Measurements from ENCODE around the gene TAF8.

DNA sequence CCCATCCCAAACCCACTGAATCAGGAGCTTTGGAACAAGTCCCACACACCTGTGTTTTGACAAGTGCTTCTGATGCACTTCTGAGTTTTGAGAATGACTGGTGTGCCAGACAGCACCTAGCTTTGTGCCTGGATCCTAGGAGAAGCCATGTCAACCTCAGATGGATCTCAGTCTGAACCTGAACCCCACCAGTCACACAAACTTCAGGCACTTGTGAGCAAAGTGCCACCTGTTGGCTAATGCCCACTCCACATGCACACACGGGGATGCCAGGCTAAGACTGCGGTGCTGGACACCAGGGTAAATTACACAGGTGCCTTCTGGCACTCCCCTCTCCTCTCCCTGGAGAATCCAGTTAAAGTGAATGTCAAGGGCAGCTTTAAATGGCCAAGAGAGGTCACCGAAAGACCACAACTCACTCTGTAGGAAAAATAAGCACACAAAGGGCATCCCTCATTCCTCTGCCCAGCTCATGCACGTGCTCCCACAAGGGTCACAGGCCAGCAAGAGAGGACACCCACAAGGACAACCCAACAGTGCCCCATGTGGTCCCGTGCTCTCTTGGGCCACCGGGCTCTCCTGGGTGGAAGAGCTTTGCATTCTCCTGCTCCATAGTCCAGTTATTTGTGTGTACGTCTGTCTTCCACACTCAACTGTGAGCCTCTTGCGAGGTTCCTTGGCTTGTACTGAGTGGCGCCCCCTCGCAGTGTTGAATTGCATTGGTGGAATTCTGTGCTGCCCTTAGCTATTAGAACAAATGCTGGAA is 45.6 kb downstream of the TAF8 start:
- TF ChIP-seq, protein P1, sequence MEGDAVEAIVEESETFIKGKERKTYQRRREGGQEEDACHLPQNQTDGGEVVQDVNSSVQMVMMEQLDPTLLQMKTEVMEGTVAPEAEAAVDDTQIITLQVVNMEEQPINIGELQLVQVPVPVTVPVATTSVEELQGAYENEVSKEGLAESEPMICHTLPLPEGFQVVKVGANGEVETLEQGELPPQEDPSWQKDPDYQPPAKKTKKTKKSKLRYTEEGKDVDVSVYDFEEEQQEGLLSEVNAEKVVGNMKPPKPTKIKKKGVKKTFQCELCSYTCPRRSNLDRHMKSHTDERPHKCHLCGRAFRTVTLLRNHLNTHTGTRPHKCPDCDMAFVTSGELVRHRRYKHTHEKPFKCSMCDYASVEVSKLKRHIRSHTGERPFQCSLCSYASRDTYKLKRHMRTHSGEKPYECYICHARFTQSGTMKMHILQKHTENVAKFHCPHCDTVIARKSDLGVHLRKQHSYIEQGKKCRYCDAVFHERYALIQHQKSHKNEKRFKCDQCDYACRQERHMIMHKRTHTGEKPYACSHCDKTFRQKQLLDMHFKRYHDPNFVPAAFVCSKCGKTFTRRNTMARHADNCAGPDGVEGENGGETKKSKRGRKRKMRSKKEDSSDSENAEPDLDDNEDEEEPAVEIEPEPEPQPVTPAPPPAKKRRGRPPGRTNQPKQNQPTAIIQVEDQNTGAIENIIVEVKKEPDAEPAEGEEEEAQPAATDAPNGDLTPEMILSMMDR (conservative IDR thresholded peaks at IDR 0.05; ENCODE audit: low read depth, low read length): peak; percentile 35; the same call in 1 of the 2 replicates
- TF ChIP-seq EZH2 (IDR thresholded peaks at IDR 0.05; ENCODE audit: low read length, unreplicated experiment): no peak

Data from PC-3 (cell line).